AG04450 (cell line): ENCODE measurements around the gene TRAIP. TPM values are rescaled to one million over a fixed set of nuclear protein-coding genes. Genes with fewer than 3 reads are reported as not detected.

Experiments
- CTCF ChIA-PET: fragments of 300-600, 350-600 bp; formaldehyde crosslinking; extraction: SDS; loops from one replicate; lab custom pipeline; 2022; ENCODE audit warnings: antibody characterized with exemption, inconsistent platforms; lab: Charles Lee
- POLR2A ChIA-PET: fragments of 350-600 bp; formaldehyde crosslinking; extraction: SDS; loops from one replicate; lab custom pipeline; 2021; ENCODE audit warnings: antibody characterized with exemption, inconsistent platforms; lab: Yijun Ruan, JAX
- DNase-seq: peaks from one replicate; pipeline ENCODE4 v3.0.0-alpha.2; 2011; ENCODE audit warnings: low read depth, low spot score
- H3K27ac ChIP-seq: one replicate; pipeline ENCODE4 v1.5.1; 2012; ENCODE audit warnings: low read depth, low read length, control low read depth
- H3K27me3 ChIP-seq: one replicate; pipeline ENCODE4 v1.6.0; 2012; ENCODE audit warnings: low read length; ENCODE audit not compliant: control insufficient read depth, insufficient read depth
- H3K4me3 ChIP-seq: 2 replicates; pipeline ENCODE4 v1.5.1; 2011; ENCODE audit warnings: mild to moderate bottlenecking, low read depth, low read length, control low read depth
- H3K9me3 ChIP-seq: 2 replicates; pipeline ENCODE4 v1.5.1; 2012; ENCODE audit warnings: low read length; ENCODE audit not compliant: control insufficient read depth, insufficient read depth
- CTCF ChIP-seq: IDR thresholded peaks from 2 replicates; pipeline ENCODE4 v1.5.1; 2011; ENCODE audit warnings: low read depth, low read length, control low read depth, inconsistent platforms
- polyA plus RNA-seq: library from polyadenylated mRNA; depleted of rRNA; stranded (reverse); fragments of >200 nt; gene quantifications from 2 replicates; pipeline ENCODE4 v1.2.3, GENCODE V29; 2011

The TRAIP gene
- polyA plus RNA-seq, 1 experiment = 1.7 TPM

- ChIA-PET POLR2A (interaction anchor here (1.0 kb wide), 1 partner anchor 15 kb away, joined by 4 read pairs; the partner anchor contains the start of gene IP6K1), CTCF (interaction anchor here (1.2 to 10.5 kb wide), 7 partner anchors 19 to 105 kb away, joined by 3 to 182 read pairs (median 4); no protein-coding TSS in a partner anchor)
- Histone ChIP-seq H3K27ac (no peak overlapping the region), H3K27me3 (no peaks in the 10 kb centered on the region), H3K9me3 (no peaks in the 10 kb centered on the region; the same call in 1 of the 2 replicates), H3K4me3 (no peak overlapping the region)
- TF ChIP-seq CTCF = no peak
- DNase-seq = no peak
Observed at GRCh38 chr3:49801160-49801559, 55.2 kb downstream of the TRAIP start.

DNA sequence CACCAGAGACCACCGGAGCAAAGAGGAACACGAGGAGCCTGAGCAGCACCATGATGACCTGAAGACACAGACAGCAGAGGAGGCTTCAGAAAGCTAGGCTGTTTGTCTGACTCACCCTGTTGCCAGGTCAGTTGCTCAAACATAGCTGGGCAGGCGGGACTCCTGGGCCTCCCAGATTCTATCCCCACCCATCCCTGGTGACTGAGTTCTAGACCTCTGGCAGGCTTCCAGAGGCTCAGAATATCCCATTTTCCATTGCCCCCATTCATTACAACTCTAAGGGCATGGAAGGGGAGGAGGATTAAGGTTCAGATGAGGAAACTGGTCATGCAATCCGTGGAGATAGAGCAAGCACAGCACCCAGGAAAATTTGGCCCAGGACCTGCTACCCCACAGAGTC is 56.6 kb downstream of the TRAIP start, which contains the start of gene CDHR4:
Gene CDHR4, minus strand, starts transcription at position 113 of the 400 bp plus-strand sequence. Its CDS starts 61 bp downstream, at position 52.
- TF ChIP-seq CTCF = no peak
- DNase-seq = no peak
- no peak within 1 kb of the TSS for H3K4me3 ChIP-seq
- no peaks in the 10 kb centered on the region for H3K27me3 ChIP-seq
- ChIA-PET POLR2A (interaction anchor here (0.7 to 1.0 kb wide), 2 partner anchors 14 to 306 kb away, joined by 3 to 4 read pairs; partner anchors contain the start of gene IP6K1), CTCF (interaction anchor here (10.5 kb wide), 1 partner anchor 38 kb away, joined by 182 read pairs; no protein-coding TSS in a partner anchor)
- H3K27ac ChIP-seq = no peak within 1 kb of the TSS
- no peaks in the 10 kb centered on the region; the same call in 1 of the 2 replicates for H3K9me3 ChIP-seq

- no peak overlapping the region for H3K4me3 ChIP-seq
- TF ChIP-seq CTCF = no peak
- POLR2A ChIA-PET = interaction anchor here (1.0 kb wide), 1 partner anchor 13 kb away, joined by 3 read pairs; the partner anchor contains the start of gene IP6K1
- H3K9me3 ChIP-seq = no peaks in the 10 kb centered on the region; the same call in 1 of the 2 replicates
- no peaks in the 10 kb centered on the region for H3K27me3 ChIP-seq
- no peak overlapping the region for H3K27ac ChIP-seq
- CTCF ChIA-PET = interaction anchor here (10.5 kb wide), 1 partner anchor 39 kb away, joined by 182 read pairs; no protein-coding TSS in a partner anchor
- no peak for DNase-seq
Observed at GRCh38 chr3:49799105-49799504, 57.3 kb downstream of the TRAIP start.

DNA sequence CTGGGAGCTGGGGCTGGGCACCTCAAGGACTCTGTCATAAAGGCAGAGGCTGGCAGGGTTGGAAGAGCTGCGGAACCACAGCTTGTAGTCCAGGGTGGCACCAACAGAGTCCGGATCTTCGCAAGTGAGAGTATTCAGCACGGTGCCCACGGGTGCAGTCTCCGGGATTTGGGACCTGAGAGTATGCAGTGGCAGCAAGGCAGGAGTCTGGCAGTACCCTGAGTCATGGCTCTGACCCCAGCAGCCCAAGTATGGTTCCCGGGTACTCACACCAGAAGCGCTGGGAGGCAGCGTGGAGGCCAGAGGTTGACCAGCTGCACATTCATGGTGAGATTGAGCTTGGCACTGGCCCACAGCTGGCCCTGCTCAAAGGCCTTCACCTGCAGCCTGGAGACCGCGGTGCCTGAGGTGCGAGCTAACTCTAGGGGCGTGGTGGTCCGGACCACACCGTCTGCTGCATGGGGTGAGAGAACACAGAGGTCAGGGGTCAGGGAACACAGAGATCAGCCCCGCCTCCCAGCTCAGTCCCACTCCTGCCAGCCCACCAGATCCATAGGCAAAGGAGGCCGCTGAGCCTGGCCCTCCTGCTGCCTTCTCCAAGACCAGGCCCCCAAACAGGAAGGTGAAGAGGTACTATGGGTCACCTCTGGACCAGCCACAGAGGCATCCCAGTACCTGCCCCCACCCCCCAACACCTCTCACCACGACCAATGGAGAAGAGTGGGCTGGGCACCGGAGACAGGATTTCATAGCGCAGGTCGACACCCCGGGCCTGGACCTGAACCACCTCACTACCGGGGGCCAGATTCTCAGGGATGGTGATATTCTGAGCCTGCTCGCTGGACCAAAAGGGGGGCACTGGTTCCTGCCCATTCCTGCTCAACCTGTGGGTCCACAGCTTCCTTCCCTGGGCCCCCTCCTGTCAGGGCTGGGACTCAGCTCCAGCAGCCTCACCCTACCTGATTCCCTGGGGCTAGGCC is 61.1 kb downstream of the TRAIP start:
- Histone ChIP-seq H3K27me3 (no peaks in the 10 kb centered on the region), H3K9me3 (no peaks in the 10 kb centered on the region; the same call in 1 of the 2 replicates), H3K4me3 (no peak overlapping the region), H3K27ac (no peak overlapping the region)
- no peak for TF ChIP-seq CTCF
- POLR2A ChIA-PET = interaction anchor here (0.9 kb wide), 1 partner anchor 9 kb away, joined by 3 read pairs; the partner anchor contains the start of gene IP6K1
- DNase-seq = no peak
- CTCF ChIA-PET = interaction anchor here (1.6 kb wide), 1 partner anchor 44 kb away, joined by 5 read pairs; no protein-coding TSS in a partner anchor
